HepG2 (cell line): ENCODE measurements around the gene ZNF629. TPM values are rescaled to one million over a fixed set of nuclear protein-coding genes. Genes with fewer than 3 reads are reported as not detected.

Experiments used
- AHR ChIP-seq: IDR thresholded peaks from 2 replicates; pipeline ENCODE4 v1.6.1; 2018; ENCODE audit warnings: missing genetic modification reagents, missing compliant biosample characterization
- CREM ChIP-seq, 2 experiments: sonication (generic) in 1 of 2; formaldehyde crosslinking in 1 of 2; IDR thresholded peaks; 2 replicates each; pipeline versions ENCODE4 v1.4.0 to v1.6.1; 2016 to 2020; ENCODE audit warnings: antibody characterized with exemption in 1 of 2, mild to moderate bottlenecking in 1 of 2, missing genetic modification reagents in 1 of 2
- DDIT3 ChIP-seq: sonication (generic); formaldehyde crosslinking; IDR thresholded peaks from 2 replicates; pipeline ENCODE4 v1.4.0; 2020; ENCODE audit warnings: mild to moderate bottlenecking, missing genetic modification reagents
- DPF2 ChIP-seq: sonication (generic); formaldehyde crosslinking; IDR thresholded peaks from 2 replicates; pipeline ENCODE4 v1.4.0; 2020; ENCODE audit warnings: mild to moderate bottlenecking, low read depth, missing genetic modification reagents, borderline replicate concordance
- JUNB ChIP-seq: sonication (generic); formaldehyde crosslinking; IDR thresholded peaks from 2 replicates; pipeline ENCODE4 v1.8.0; 2022; ENCODE audit warnings: missing genetic modification reagents, mild to moderate bottlenecking, borderline replicate concordance
- NFIC ChIP-seq: IDR thresholded peaks from 2 replicates; pipeline ENCODE4 v1.6.1; 2012; ENCODE audit warnings: mild to moderate bottlenecking, low read length, inconsistent platforms
- PAF1 ChIP-seq: IDR thresholded peaks from 2 replicates; pipeline ENCODE4 v1.6.1; 2016; ENCODE audit warnings: missing genetic modification reagents, missing compliant biosample characterization
- PCBP2 ChIP-seq: fragments of 200-400 bp; formaldehyde crosslinking; optimal IDR thresholded peaks from 2 replicates; pipeline ENCODE3; 2018; ENCODE audit warnings: low read length, low read depth; ENCODE audit not compliant: poor library complexity, severe bottlenecking
- POLR2AphosphoS2 ChIP-seq: IDR thresholded peaks from 2 replicates; pipeline ENCODE4 v1.6.1; 2011; ENCODE audit warnings: low read depth, low read length, improper control_type of control experiment
- POLR2G ChIP-seq: fragments of 200-400 bp; formaldehyde crosslinking; IDR thresholded peaks from 2 replicates; pipeline ENCODE4 v1.6.1; 2018; ENCODE audit warnings: mild to moderate bottlenecking, low read depth, low read length, moderate library complexity
- PRMT3 ChIP-seq: sonication (generic); formaldehyde crosslinking; IDR thresholded peaks from 2 replicates; pipeline ENCODE4 v1.8.1; 2022; ENCODE audit warnings: low read depth, mild to moderate bottlenecking, moderate library complexity, missing genetic modification reagents, borderline replicate concordance
- REPIN1 ChIP-seq: sonication (generic); formaldehyde crosslinking; IDR thresholded peaks from 2 replicates; pipeline ENCODE4 v1.8.0; 2022; ENCODE audit warnings: missing genetic modification reagents, low read depth, mild to moderate bottlenecking, borderline replicate concordance
- RORA ChIP-seq: sonication (generic); formaldehyde crosslinking; IDR thresholded peaks from 2 replicates; pipeline ENCODE4 v1.5.0; 2020; ENCODE audit warnings: mild to moderate bottlenecking, missing genetic modification reagents, moderate library complexity
- ZFY ChIP-seq: sonication (generic); formaldehyde crosslinking; IDR thresholded peaks from 2 replicates; pipeline ENCODE4 v1.4.0; 2020; ENCODE audit warnings: missing genetic modification reagents
- ZKSCAN8 ChIP-seq: IDR thresholded peaks from 2 replicates; pipeline ENCODE4 v1.6.1; 2016; ENCODE audit warnings: borderline replicate concordance, missing genetic modification reagents, missing compliant biosample characterization
- ZNF446 ChIP-seq: sonication (generic); formaldehyde crosslinking; IDR thresholded peaks from 2 replicates; pipeline ENCODE4 v1.5.0; 2020; ENCODE audit warnings: mild to moderate bottlenecking, missing genetic modification reagents
- ZNF589 ChIP-seq: sonication (generic); formaldehyde crosslinking; conservative IDR thresholded peaks from 2 replicates; pipeline ENCODE4 v1.8.0; 2022; ENCODE audit warnings: mild to moderate bottlenecking, moderate library complexity, missing genetic modification reagents
- ZNF749 ChIP-seq: sonication (generic); formaldehyde crosslinking; IDR thresholded peaks from 2 replicates; pipeline ENCODE4 v1.8.0; 2022; ENCODE audit warnings: mild to moderate bottlenecking, missing genetic modification reagents, moderate library complexity, borderline replicate concordance
- polyA plus RNA-seq, 8 experiments: library from polyadenylated mRNA; depleted of rRNA in 3 of 8; stranded (reverse) in 7 of 8; unstranded in 1 of 8; fragments of >200 nt; fragmentation: Illumina TruSeq in 4 of 8; extraction: Trizol in 4 of 8; gene quantifications; 2 replicates each; pipeline versions ENCODE4 v1.2.1 to v1.2.3, GENCODE V29; 2011 to 2016; ENCODE audit warnings: low read depth in 4 of 8, missing spikeins in 1 of 8, mixed read lengths in 1 of 8; ENCODE audit not compliant: insufficient read depth in 1 of 8
- total RNA-seq, 5 experiments: library from RNA; depleted of rRNA; stranded (reverse); fragments of >200 nt; fragmentation: Illumina TruSeq; extraction: Trizol; gene quantifications; 2 replicates each; pipeline ENCODE4 v1.2.3, GENCODE V29; 2016; ENCODE audit warnings: low read depth in 1 of 5
- TF ChIP-seq, protein P1 (sequence below): sonication (generic); formaldehyde crosslinking; IDR thresholded peaks from 2 replicates; pipeline ENCODE4 v1.5.0; 2020; ENCODE audit warnings: mild to moderate bottlenecking, missing genetic modification reagents
- TF ChIP-seq, protein P2 (sequence below): sonication (generic); formaldehyde crosslinking; IDR thresholded peaks from 2 replicates; pipeline ENCODE4 v1.8.0; 2022; ENCODE audit warnings: missing genetic modification reagents, low read depth, mild to moderate bottlenecking, borderline replicate concordance
- TF ChIP-seq, protein P3 (sequence below): sonication (generic); formaldehyde crosslinking; IDR thresholded peaks from 2 replicates; pipeline ENCODE4 v1.8.1; 2023; ENCODE audit warnings: missing genetic modification reagents, mild to moderate bottlenecking, borderline replicate concordance
- TF ChIP-seq, protein P4 (sequence below): sonication (generic); formaldehyde crosslinking; IDR thresholded peaks from 2 replicates; pipeline ENCODE4 v1.8.1; 2023; ENCODE audit warnings: mild to moderate bottlenecking, missing genetic modification reagents

The ZNF629 gene
- total and polyA plus RNA-seq, 2 of the 13 experiments (the other 11 are each of a cell fraction or from before 2014, with no cell fraction given): 6.1 to 16.5 TPM

- TF ChIP-seq, protein P1, sequence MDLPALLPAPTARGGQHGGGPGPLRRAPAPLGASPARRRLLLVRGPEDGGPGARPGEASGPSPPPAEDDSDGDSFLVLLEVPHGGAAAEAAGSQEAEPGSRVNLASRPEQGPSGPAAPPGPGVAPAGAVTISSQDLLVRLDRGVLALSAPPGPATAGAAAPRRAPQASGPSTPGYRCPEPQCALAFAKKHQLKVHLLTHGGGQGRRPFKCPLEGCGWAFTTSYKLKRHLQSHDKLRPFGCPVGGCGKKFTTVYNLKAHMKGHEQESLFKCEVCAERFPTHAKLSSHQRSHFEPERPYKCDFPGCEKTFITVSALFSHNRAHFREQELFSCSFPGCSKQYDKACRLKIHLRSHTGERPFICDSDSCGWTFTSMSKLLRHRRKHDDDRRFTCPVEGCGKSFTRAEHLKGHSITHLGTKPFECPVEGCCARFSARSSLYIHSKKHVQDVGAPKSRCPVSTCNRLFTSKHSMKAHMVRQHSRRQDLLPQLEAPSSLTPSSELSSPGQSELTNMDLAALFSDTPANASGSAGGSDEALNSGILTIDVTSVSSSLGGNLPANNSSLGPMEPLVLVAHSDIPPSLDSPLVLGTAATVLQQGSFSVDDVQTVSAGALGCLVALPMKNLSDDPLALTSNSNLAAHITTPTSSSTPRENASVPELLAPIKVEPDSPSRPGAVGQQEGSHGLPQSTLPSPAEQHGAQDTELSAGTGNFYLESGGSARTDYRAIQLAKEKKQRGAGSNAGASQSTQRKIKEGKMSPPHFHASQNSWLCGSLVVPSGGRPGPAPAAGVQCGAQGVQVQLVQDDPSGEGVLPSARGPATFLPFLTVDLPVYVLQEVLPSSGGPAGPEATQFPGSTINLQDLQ: no peak; the same call in 1 of the 2 replicates
- TF ChIP-seq POLR2G (no peak), NFIC (no peak), ZNF749 (CRISPR knock-in tag) (no peak), POLR2AphosphoS2 (no peak), PRMT3 (CRISPR knock-in tag) (no peak), AHR (CRISPR knock-in tag) (no peak; the same call in 1 of the 2 replicates), DPF2 (CRISPR knock-in tag) (no peak), ZFY (CRISPR knock-in tag) (peak; percentile 72), RORA (CRISPR knock-in tag) (no peak), ZNF589 (CRISPR knock-in tag) (no peak), CREM (IDR thresholded peaks at IDR 0.05) (no peak), CREM (CRISPR knock-in tag; IDR thresholded peaks at IDR 0.05) (no peak), JUNB (no peak), ZKSCAN8 (no peak), REPIN1 (CRISPR knock-in tag) (no peak), PAF1 (CRISPR knock-in tag) (no peak), ZNF446 (no peak), PCBP2 (no peak), DDIT3 (CRISPR knock-in tag) (no peak)
- TF ChIP-seq, protein P2, sequence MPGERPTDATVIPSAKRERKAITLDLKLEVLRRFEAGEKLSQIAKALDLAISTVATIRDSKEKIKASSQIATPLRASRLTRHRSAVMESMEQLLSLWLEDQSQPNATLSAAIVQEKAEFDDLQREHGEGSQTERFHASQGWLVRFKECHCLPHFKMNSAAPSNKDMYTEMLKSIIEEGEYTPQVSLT (CRISPR knock-in tag): no peak
- TF ChIP-seq, protein P3, sequence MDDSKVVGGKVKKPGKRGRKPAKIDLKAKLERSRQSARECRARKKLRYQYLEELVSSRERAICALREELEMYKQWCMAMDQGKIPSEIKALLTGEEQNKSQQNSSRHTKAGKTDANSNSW: no peak
- TF ChIP-seq, protein P4, sequence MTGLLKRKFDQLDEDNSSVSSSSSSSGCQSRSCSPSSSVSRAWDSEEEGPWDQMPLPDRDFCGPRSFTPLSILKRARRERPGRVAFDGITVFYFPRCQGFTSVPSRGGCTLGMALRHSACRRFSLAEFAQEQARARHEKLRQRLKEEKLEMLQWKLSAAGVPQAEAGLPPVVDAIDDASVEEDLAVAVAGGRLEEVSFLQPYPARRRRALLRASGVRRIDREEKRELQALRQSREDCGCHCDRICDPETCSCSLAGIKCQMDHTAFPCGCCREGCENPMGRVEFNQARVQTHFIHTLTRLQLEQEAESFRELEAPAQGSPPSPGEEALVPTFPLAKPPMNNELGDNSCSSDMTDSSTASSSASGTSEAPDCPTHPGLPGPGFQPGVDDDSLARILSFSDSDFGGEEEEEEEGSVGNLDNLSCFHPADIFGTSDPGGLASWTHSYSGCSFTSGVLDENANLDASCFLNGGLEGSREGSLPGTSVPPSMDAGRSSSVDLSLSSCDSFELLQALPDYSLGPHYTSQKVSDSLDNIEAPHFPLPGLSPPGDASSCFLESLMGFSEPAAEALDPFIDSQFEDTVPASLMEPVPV (CRISPR knock-in tag): 0 out of 2 replicates have a peak, but pooled peaks have one; percentile 42
Measured at GRCh38 chr16:30786115-30786935, 680 bp downstream of the ZNF629 start (continued).
